HepG2 (cell line): ENCODE measurements around the gene KDM6B. TPM values are rescaled to one million over a fixed set of nuclear protein-coding genes. Genes with fewer than 3 reads are reported as not detected.

Experiments used
- ATAC-seq: fragments of 200-7000 bp; cut with Tn5 transposase; 3 replicates; pipeline ENCODE4 v1.9.1; 2020; ENCODE audit warnings: mild to moderate bottlenecking, moderate library complexity
- BruUV-seq: library from RNA; stranded (reverse); fragments of 400-500 nt; replicated peaks from 2 replicates; lab custom pipeline; 2021; lab: Mats Ljungman, UMichigan
- CTCF ChIA-PET: fragments of 300-600 bp; formaldehyde crosslinking; extraction: SDS; loops from one replicate; lab custom pipeline; 2021; ENCODE audit warnings: low total read pairs, inconsistent platforms, low intra/inter-chr PET ratio; lab: Yijun Ruan, JAX
- POLR2A ChIA-PET: fragments of 350-600 bp; sonication (Branson Sonifier 250); formaldehyde crosslinking; loops from one replicate; lab custom pipeline; 2020; ENCODE audit warnings: antibody characterized with exemption, inconsistent platforms; lab: Yijun Ruan, JAX
- DNase-seq: peaks from one replicate; pipeline ENCODE4 v3.0.0-alpha.2; 2015; ENCODE audit warnings: low spot score
- FAIRE-seq: peaks from 3 replicates; lab custom pipeline; 2011; peaks lifted over from hg19 to GRCh38; lab: Jason Lieb, UNC
- H2AFZ ChIP-seq: one replicate; pipeline ENCODE4 v1.6.1; 2011; ENCODE audit warnings: low read length, inconsistent platforms
- H3K27ac ChIP-seq: fragments of 300-600 bp; 3 replicates; pipeline ENCODE4 v1.8.0; 2011; ENCODE audit warnings: mixed run types, mild to moderate bottlenecking, mixed read lengths, low read length, inconsistent platforms; ENCODE audit not compliant: insufficient read depth; ENCODE audit errors: extremely low read length
- H3K27me3 ChIP-seq, 2 experiments: fragments of 200-600 bp in 1 of 2; 2 replicates in 1 of 2; 3 replicates in 1 of 2; pipeline versions ENCODE4 v1.6.0 to v1.8.0; 2011; ENCODE audit warnings: low read length in 2 of 2, mild to moderate bottlenecking in 2 of 2, moderate library complexity in 2 of 2, inconsistent platforms in 1 of 2; ENCODE audit not compliant: insufficient read depth in 2 of 2, control insufficient read depth in 1 of 2
- H3K36me3 ChIP-seq, 2 experiments: fragments of 200-600 bp in 1 of 2; replicated peaks in 1 of 2; 2 replicates in 1 of 2; 3 replicates in 1 of 2; pipeline versions ENCODE4 v1.5.1 to v1.8.0; 2011; ENCODE audit warnings: low read length in 2 of 2, inconsistent platforms in 1 of 2; ENCODE audit not compliant: insufficient read depth in 2 of 2, control insufficient read depth in 1 of 2
- H3K4me1 ChIP-seq: 2 replicates; pipeline ENCODE4 v1.5.1; 2012; ENCODE audit warnings: low read length, inconsistent platforms; ENCODE audit not compliant: insufficient read depth
- H3K4me2 ChIP-seq: 2 replicates; pipeline ENCODE4 v1.6.0; 2011; ENCODE audit warnings: low read depth, low read length, inconsistent platforms
- H3K4me3 ChIP-seq, 3 experiments: fragments of 200-600 bp in 1 of 3; sonication (generic), shearing (Covaris generic) in 1 of 3; replicated peaks in 1 of 3; 2 replicates each; pipeline ENCODE4 v1.5.1; 2011 to 2016; ENCODE audit warnings: low read length in 3 of 3, inconsistent platforms in 2 of 3, low read depth in 2 of 3, mild to moderate bottlenecking in 2 of 3, control low read depth in 1 of 3, mixed read lengths in 1 of 3; ENCODE audit not compliant: insufficient read depth in 1 of 3
- H3K79me2 ChIP-seq: one replicate; pipeline ENCODE4 v1.6.1; 2011; ENCODE audit warnings: low read length, inconsistent platforms; ENCODE audit not compliant: insufficient read depth
- H3K9ac ChIP-seq: 2 replicates; pipeline ENCODE4 v1.6.0; 2011; ENCODE audit warnings: mild to moderate bottlenecking, low read depth, low read length, inconsistent platforms; ENCODE audit not compliant: insufficient read depth
- H3K9me3 ChIP-seq: 2 replicates; pipeline ENCODE4 v1.5.1; 2012; ENCODE audit warnings: mild to moderate bottlenecking, low read length
- H4K20me1 ChIP-seq: 2 replicates; pipeline ENCODE4 v1.6.0; 2011; ENCODE audit warnings: inconsistent platforms, mild to moderate bottlenecking, low read length, moderate library complexity; ENCODE audit not compliant: insufficient read depth
- DMAP1 ChIP-seq: IDR thresholded peaks from 2 replicates; pipeline ENCODE4 v1.6.1; 2016
- GZF1 ChIP-seq: sonication (generic); formaldehyde crosslinking; IDR thresholded peaks from 2 replicates; pipeline ENCODE4 v1.5.1; 2020; ENCODE audit warnings: mild to moderate bottlenecking, missing genetic modification reagents
- HOXA5 ChIP-seq: sonication (generic); formaldehyde crosslinking; IDR thresholded peaks from 2 replicates; pipeline ENCODE4 v1.4.0; 2020; ENCODE audit warnings: missing genetic modification reagents
- MZF1 ChIP-seq: sonication (generic); formaldehyde crosslinking; IDR thresholded peaks from 2 replicates; pipeline ENCODE4 v1.8.1; 2023; ENCODE audit warnings: mild to moderate bottlenecking, missing genetic modification reagents, borderline replicate concordance
- PITX1 ChIP-seq: sonication (generic); formaldehyde crosslinking; IDR thresholded peaks from 2 replicates; pipeline ENCODE4 v1.5.1; 2020; ENCODE audit warnings: mild to moderate bottlenecking, missing genetic modification reagents
- SMAD3 ChIP-seq: sonication (generic); formaldehyde crosslinking; IDR thresholded peaks from 2 replicates; pipeline ENCODE4 v1.4.0; 2020; ENCODE audit warnings: missing genetic modification reagents
- SRY ChIP-seq: sonication (generic); formaldehyde crosslinking; IDR thresholded peaks from 2 replicates; pipeline ENCODE4 v1.8.0; 2022; ENCODE audit warnings: mild to moderate bottlenecking, missing genetic modification reagents
- U2AF1 ChIP-seq: fragments of 200-400 bp; formaldehyde crosslinking; optimal IDR thresholded peaks from 2 replicates; pipeline ENCODE3; 2017; ENCODE audit warnings: mild to moderate bottlenecking, low read depth, low read length
- ZMYM3 ChIP-seq: sonication (generic); formaldehyde crosslinking; IDR thresholded peaks from 2 replicates; pipeline ENCODE4 v1.5.1; 2020; ENCODE audit warnings: mild to moderate bottlenecking, missing genetic modification reagents
- ZNF703 ChIP-seq: sonication (generic); formaldehyde crosslinking; IDR thresholded peaks from 2 replicates; pipeline ENCODE4 v1.5.1; 2020; ENCODE audit warnings: missing genetic modification reagents, mild to moderate bottlenecking, moderate library complexity, borderline replicate concordance
- ZNF709 ChIP-seq: sonication (generic); formaldehyde crosslinking; IDR thresholded peaks from 2 replicates; pipeline ENCODE4 v1.5.0; 2020; ENCODE audit warnings: mild to moderate bottlenecking, missing genetic modification reagents
- WGBS: methylation state at CpG from one replicate; pipeline ENCODE4 v1.1.6; 2017; ENCODE audit warnings: low lambda C conversion rate; 5-methylcytosine and 5-hydroxymethylcytosine counted together
- in situ Hi-C: cut with HindIII; loops from 2 replicates; pipeline ENCODE4 v1.10.0; 2017; ENCODE audit warnings: low pct_unique_long_range_greater_than_20kb; ENCODE audit not compliant: extremely low pct_ligation_motif_present
- intact Hi-C: fragments of 100-400 bp; cut with micrococcal nuclease; formaldehyde crosslinking; loops from one replicate; pipeline ENCODE4 v1.10.0; 2022; ENCODE audit not compliant: unreplicated experiment
- polyA plus RNA-seq, 8 experiments: library from polyadenylated mRNA; depleted of rRNA in 3 of 8; stranded (reverse) in 7 of 8; unstranded in 1 of 8; fragments of >200 nt; fragmentation: Illumina TruSeq in 4 of 8; extraction: Trizol in 4 of 8; gene quantifications; 2 replicates each; pipeline versions ENCODE4 v1.2.1 to v1.2.3, GENCODE V29; 2011 to 2016; ENCODE audit warnings: low read depth in 4 of 8, missing spikeins in 1 of 8, mixed read lengths in 1 of 8; ENCODE audit not compliant: insufficient read depth in 1 of 8
- total RNA-seq, 5 experiments: library from RNA; depleted of rRNA; stranded (reverse); fragments of >200 nt; fragmentation: Illumina TruSeq; extraction: Trizol; gene quantifications; 2 replicates each; pipeline ENCODE4 v1.2.3, GENCODE V29; 2016; ENCODE audit warnings: low read depth in 1 of 5
- TF ChIP-seq, protein P1 (sequence below), 2 experiments: sonication (generic) in 1 of 2; formaldehyde crosslinking in 1 of 2; IDR thresholded peaks; 2 replicates each; pipeline versions ENCODE4 v1.5.1 to v1.6.1; 2011 to 2020; ENCODE audit warnings: borderline replicate concordance in 1 of 2, low read depth in 1 of 2, low read length in 1 of 2, mild to moderate bottlenecking in 1 of 2, missing genetic modification reagents in 1 of 2, moderate library complexity in 1 of 2
- TF ChIP-seq, protein P2 (sequence below): sonication (generic); formaldehyde crosslinking; IDR thresholded peaks from 2 replicates; pipeline ENCODE4 v1.4.0; 2020; ENCODE audit warnings: missing genetic modification reagents; ENCODE audit errors: not compliant biosample characterization
- TF ChIP-seq, protein P3 (sequence below): sonication (generic); formaldehyde crosslinking; IDR thresholded peaks from 2 replicates; pipeline ENCODE4 v1.4.0; 2020; ENCODE audit warnings: mild to moderate bottlenecking, low read depth, missing genetic modification reagents
- TF ChIP-seq, protein P4 (sequence below): sonication (generic); formaldehyde crosslinking; IDR thresholded peaks from 2 replicates; pipeline ENCODE4 v1.5.0; 2020; ENCODE audit warnings: missing genetic modification reagents, mild to moderate bottlenecking, borderline replicate concordance
- TF ChIP-seq, protein P5 (sequence below): sonication (generic); formaldehyde crosslinking; conservative IDR thresholded peaks from 2 replicates; pipeline ENCODE4 v1.8.1; 2023; ENCODE audit warnings: missing genetic modification reagents

KDM6B gene
- total and polyA plus RNA-seq, 2 of the 13 experiments (the other 11 are each of a cell fraction or from before 2014, with no cell fraction given) = 1.3 to 2.1 TPM

DNA sequence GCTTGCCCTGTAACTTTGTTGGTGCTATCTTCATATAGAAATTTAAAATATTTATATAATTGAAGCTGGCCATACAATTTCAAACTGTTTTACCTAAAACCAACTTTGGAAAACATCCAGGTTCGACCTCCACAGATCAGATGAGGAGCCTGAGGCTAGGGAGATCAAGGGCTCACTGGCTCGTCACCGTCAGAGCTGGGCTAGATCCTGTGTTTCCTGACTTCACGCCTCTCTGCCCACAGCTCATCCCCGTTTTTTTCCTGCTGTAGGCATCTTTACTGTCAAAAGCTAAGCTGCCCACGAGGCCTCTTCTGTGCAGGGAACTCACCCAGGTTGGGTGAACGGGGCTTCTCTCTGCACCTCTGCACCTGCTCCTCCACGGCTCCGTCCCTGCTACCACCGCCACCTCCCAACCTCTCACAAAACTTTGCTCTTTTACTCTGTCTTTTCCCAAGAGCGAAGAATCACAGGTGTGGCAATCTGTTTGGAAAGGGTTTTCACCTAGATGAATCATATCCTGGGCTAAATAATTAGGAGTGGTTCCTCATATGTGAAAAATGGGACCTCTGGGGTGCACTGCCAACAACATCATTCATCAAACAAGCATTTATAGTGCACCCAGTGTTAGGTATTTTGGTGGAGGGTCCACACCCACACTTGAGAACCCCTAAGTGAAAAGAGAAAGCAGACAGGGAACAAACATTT, 24.8 kb upstream of the KDM6B start:
- H3K27ac ChIP-seq = no peak overlapping the region
- no peak for DNase-seq
- H3K4me3 ChIP-seq = no peak overlapping the region
- WGBS = 14% methylated on average over 11 of the region's 11 CpGs
- H3K79me2 ChIP-seq = no peaks in the 10 kb centered on the region
- no peaks in the 10 kb centered on the region for H3K36me3 ChIP-seq
- H3K27me3 ChIP-seq = peaks cover 0 to 28% of the 10 kb centered on the region in 2 experiments; a peak in 3 of 5 replicates
- BruUV-seq = no TSS peak
- no peak overlapping the region for H3K4me2 ChIP-seq
- CTCF ChIA-PET = no interaction called here
- intact Hi-C loops (no loop called here), in situ Hi-C loops (no loop called here)
- no peak for FAIRE-seq
- no peak for ATAC-seq
- no peaks in the 10 kb centered on the region for H4K20me1 ChIP-seq
- no peaks in the 10 kb centered on the region for H3K4me1 ChIP-seq
- POLR2A ChIA-PET = no interaction called here
- H3K9ac ChIP-seq = no peak overlapping the region
- no peaks in the 10 kb centered on the region for H3K9me3 ChIP-seq
- H2AFZ ChIP-seq = no peak overlapping the region
- TF ChIP-seq ZMYM3 (no peak), DMAP1 (no peak), ZNF703 (CRISPR knock-in tag) (no peak), SMAD3 (CRISPR knock-in tag) (no peak), SRY (CRISPR knock-in tag) (no peak), HOXA5 (CRISPR knock-in tag) (no peak), ZNF709 (CRISPR knock-in tag) (no peak), PITX1 (no peak), U2AF1 (no peak), MZF1 (CRISPR knock-in tag) (no peak), GZF1 (no peak)
- TF ChIP-seq, protein P1, sequence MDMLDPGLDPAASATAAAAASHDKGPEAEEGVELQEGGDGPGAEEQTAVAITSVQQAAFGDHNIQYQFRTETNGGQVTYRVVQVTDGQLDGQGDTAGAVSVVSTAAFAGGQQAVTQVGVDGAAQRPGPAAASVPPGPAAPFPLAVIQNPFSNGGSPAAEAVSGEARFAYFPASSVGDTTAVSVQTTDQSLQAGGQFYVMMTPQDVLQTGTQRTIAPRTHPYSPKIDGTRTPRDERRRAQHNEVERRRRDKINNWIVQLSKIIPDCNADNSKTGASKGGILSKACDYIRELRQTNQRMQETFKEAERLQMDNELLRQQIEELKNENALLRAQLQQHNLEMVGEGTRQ (IDR thresholded peaks at IDR 0.05; ENCODE audit: low read depth, low read length) = no peak
- TF ChIP-seq, protein P1 (CRISPR knock-in tag; IDR thresholded peaks at IDR 0.05; ENCODE audit: borderline replicate concordance) = no peak
- TF ChIP-seq, protein P2, sequence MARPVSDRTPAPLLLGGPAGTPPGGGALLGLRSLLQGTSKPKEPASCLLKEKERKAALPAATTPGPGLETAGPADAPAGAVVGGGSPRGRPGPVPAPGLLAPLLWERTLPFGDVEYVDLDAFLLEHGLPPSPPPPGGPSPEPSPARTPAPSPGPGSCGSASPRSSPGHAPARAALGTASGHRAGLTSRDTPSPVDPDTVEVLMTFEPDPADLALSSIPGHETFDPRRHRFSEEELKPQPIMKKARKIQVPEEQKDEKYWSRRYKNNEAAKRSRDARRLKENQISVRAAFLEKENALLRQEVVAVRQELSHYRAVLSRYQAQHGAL = no peak
- TF ChIP-seq, protein P3, sequence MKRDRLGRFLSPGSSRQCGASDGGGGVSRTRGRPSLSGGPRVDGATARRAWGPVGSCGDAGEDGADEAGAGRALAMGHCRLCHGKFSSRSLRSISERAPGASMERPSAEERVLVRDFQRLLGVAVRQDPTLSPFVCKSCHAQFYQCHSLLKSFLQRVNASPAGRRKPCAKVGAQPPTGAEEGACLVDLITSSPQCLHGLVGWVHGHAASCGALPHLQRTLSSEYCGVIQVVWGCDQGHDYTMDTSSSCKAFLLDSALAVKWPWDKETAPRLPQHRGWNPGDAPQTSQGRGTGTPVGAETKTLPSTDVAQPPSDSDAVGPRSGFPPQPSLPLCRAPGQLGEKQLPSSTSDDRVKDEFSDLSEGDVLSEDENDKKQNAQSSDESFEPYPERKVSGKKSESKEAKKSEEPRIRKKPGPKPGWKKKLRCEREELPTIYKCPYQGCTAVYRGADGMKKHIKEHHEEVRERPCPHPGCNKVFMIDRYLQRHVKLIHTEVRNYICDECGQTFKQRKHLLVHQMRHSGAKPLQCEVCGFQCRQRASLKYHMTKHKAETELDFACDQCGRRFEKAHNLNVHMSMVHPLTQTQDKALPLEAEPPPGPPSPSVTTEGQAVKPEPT (CRISPR knock-in tag) = no peak
- TF ChIP-seq, protein P4, sequence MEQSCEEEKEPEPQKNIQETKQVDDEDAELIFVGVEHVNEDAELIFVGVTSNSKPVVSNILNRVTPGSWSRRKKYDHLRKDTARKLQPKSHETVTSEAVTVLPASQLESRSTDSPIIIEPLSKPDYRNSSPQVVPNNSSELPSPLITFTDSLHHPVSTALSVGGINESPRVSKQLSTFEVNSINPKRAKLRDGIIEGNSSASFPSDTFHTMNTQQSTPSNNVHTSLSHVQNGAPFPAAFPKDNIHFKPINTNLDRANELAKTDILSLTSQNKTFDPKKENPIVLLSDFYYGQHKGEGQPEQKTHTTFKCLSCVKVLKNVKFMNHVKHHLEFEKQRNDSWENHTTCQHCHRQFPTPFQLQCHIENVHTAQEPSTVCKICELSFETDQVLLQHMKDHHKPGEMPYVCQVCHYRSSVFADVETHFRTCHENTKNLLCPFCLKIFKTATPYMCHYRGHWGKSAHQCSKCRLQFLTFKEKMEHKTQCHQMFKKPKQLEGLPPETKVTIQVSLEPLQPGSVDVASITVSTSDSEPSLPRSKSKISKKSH (CRISPR knock-in tag) = no peak
- TF ChIP-seq, protein P5, sequence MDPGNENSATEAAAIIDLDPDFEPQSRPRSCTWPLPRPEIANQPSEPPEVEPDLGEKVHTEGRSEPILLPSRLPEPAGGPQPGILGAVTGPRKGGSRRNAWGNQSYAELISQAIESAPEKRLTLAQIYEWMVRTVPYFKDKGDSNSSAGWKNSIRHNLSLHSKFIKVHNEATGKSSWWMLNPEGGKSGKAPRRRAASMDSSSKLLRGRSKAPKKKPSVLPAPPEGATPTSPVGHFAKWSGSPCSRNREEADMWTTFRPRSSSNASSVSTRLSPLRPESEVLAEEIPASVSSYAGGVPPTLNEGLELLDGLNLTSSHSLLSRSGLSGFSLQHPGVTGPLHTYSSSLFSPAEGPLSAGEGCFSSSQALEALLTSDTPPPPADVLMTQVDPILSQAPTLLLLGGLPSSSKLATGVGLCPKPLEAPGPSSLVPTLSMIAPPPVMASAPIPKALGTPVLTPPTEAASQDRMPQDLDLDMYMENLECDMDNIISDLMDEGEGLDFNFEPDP (CRISPR knock-in tag) = no peak
